ENCODE results near the gene POU5F2. TPM values are rescaled to one million over a fixed set of nuclear protein-coding genes. Genes with fewer than 3 reads are reported as not detected.

The POU5F2 gene, protein sequence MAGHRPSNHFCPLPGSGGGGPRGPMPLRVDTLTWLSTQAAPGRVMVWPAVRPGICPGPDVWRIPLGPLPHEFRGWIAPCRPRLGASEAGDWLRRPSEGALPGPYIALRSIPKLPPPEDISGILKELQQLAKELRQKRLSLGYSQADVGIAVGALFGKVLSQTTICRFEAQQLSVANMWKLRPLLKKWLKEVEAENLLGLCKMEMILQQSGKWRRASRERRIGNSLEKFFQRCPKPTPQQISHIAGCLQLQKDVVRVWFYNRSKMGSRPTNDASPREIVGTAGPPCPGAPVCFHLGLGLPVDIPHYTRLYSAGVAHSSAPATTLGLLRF
- under 1 TPM; 0.35 to 0.52 TPM for total RNA-seq

DNA sequence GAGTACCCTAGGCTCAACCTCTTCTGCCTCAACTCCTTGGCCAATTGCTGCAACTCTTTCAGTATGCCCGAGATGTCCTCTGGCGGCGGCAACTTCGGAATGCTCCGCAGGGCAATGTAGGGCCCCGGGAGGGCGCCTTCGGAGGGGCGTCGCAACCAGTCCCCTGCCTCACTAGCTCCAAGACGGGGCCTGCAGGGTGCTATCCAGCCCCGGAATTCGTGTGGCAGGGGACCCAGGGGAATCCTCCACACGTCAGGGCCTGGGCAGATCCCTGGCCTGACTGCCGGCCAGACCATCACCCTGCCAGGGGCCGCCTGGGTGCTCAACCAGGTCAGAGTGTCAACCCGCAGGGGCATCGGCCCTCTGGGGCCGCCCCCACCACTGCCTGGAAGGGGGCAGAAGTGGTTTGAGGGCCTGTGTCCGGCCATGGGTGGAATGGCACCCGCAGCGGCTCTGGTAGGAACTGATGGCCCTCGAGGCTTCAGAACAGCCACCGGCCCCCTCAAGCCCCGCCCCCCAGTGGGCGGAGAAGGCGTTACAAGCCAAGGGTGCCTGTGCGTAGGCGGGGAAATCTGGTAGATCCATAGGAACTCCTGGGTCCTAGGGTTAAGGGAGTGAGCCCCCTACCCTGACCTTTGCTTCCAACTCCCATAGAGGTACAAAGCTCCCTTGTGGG lies at the start of gene POU5F2:
Gene POU5F2, minus strand, starts transcription at position 465 of the 676 bp plus-strand sequence. Its CDS starts 37 bp downstream, at position 428.
- Histone ChIP-seq H3K4me3 (no peak within 1 kb of the TSS), H3K9me3 (no peaks in the 10 kb centered on the region), H3K27me3 (no peaks in the 10 kb centered on the region), H3K36me3 (no peaks in the 10 kb centered on the region), H3K4me1 (no peaks in the 10 kb centered on the region), H3K27ac (no peak within 1 kb of the TSS)
- TF ChIP-seq, protein P1, sequence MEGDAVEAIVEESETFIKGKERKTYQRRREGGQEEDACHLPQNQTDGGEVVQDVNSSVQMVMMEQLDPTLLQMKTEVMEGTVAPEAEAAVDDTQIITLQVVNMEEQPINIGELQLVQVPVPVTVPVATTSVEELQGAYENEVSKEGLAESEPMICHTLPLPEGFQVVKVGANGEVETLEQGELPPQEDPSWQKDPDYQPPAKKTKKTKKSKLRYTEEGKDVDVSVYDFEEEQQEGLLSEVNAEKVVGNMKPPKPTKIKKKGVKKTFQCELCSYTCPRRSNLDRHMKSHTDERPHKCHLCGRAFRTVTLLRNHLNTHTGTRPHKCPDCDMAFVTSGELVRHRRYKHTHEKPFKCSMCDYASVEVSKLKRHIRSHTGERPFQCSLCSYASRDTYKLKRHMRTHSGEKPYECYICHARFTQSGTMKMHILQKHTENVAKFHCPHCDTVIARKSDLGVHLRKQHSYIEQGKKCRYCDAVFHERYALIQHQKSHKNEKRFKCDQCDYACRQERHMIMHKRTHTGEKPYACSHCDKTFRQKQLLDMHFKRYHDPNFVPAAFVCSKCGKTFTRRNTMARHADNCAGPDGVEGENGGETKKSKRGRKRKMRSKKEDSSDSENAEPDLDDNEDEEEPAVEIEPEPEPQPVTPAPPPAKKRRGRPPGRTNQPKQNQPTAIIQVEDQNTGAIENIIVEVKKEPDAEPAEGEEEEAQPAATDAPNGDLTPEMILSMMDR (IDR thresholded peaks at IDR 0.05) = no peak
- DNase-seq (ENCODE audit: low spot score) = no peak

DNA sequence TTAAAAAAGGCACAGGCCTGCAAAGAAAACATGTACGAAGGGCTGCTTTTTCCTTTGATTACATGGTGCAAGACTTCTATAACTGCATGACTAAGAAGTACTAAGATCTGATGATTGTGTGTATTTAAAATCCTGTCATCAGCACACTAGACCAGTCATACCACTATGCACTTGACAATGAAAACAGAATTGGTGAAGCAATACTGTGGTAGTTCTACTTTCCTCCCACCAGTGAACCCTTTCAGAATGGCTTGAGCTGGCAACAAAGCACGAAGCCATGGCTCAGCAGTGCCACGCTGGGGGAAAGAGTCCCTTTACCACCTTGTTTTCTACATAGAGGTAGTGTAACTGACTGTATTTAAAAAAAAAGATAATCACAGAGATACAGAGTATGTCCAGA lies 49.0 kb upstream of the POU5F2 start:
- DNase-seq (ENCODE audit: low spot score) = no peak
- TF ChIP-seq, protein P1 (IDR thresholded peaks at IDR 0.05) = no peak
- no peaks in the 10 kb centered on the region for H3K36me3 ChIP-seq
- H3K4me1 ChIP-seq = no peaks in the 10 kb centered on the region
- no peak overlapping the region for H3K27ac ChIP-seq
- H3K9me3 ChIP-seq = no peaks in the 10 kb centered on the region
- no peaks in the 10 kb centered on the region for H3K27me3 ChIP-seq
- H3K4me3 ChIP-seq = no peak overlapping the region

DNA sequence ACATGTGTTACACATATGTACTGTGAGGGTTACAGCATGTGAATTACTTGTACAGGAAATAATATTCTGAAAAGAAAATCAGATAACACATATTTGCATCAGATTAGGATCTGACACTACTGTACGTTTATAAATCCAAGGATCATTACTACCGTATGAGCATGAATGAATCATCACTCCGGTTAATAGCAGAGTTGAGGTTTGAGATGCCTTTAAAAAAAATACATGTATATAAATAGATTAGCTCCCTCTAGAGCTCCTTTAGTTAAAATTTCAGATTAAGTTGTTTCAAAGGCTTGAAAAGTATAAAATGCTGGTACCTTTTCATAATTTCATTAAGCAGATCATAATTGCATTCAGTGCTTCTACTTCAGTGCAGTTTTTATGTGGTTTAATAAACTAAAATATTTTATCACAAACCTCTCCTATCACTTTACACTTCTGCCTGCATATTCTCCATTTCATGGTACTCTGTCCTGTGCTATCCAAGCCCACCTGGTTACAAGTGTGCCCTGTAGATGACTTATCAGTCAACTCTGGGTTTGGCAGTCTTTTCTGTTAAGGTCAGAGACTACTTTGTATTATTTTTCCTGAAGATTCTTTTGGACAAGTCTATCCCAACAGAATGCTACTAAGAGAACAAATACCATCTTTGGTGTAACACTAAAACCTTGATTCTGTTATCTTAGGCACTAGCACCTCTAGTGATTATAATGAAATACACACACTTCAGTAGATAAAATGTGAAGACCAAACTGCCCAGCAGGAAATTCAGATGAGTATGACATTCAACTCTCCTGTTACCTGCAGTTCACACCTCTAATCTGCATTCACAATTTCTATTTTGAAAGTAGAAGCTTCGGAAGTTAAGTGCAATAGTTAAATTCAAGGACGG lies 48.0 kb upstream of the POU5F2 start:
- H3K4me3 ChIP-seq = no peak overlapping the region
- DNase-seq (ENCODE audit: low spot score) = no peak
- no peak overlapping the region for H3K27ac ChIP-seq
- H3K9me3 ChIP-seq = no peaks in the 10 kb centered on the region
- TF ChIP-seq, protein P1 (IDR thresholded peaks at IDR 0.05) = no peak
- H3K27me3 ChIP-seq = no peaks in the 10 kb centered on the region
- H3K36me3 ChIP-seq = no peaks in the 10 kb centered on the region
- no peaks in the 10 kb centered on the region for H3K4me1 ChIP-seq

DNA sequence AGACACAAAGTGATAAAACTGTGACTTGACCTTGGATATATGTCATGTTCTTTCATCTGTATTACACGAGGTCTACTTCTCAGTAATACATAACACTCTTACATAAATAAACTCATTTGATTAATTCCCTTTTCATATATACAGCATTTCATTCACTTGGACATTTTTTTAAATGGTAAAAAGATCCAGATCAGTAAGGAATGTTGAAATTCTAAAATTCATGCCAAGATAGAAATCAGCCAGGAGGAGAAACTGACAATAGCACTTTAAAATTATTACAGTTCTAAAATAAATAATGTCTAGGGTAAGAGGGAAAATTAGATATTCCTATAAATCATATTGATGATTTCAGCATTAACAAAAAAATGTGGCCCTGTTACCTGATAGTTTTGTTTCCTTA lies 46.2 kb upstream of the POU5F2 start:
- no peaks in the 10 kb centered on the region for H3K4me1 ChIP-seq
- no peak for DNase-seq (ENCODE audit: low spot score)
- TF ChIP-seq, protein P1 (IDR thresholded peaks at IDR 0.05) = no peak
- H3K27me3 ChIP-seq = no peaks in the 10 kb centered on the region
- H3K4me3 ChIP-seq = no peak overlapping the region
- no peaks in the 10 kb centered on the region for H3K36me3 ChIP-seq
- H3K27ac ChIP-seq = no peak overlapping the region
- no peaks in the 10 kb centered on the region for H3K9me3 ChIP-seq

DNA sequence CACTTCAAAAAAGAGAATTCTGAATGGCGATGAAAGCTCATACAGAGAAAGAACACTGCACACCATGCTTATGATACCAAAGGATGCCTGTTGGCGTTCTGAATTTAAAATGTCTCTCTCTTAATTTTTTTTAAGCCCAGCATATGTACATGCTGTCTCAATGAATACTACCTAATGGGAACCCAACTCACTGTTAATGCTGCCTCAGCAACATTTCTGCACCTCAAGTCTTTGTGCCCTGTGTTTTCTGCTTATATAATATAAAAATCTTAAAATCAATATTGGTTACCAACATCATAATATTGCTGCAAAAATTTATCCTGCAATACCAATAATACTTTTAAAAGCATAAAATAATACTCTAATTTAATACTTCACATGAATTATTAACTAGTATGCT lies 44.1 kb upstream of the POU5F2 start:
- Histone ChIP-seq H3K4me1 (no peaks in the 10 kb centered on the region), H3K27me3 (no peaks in the 10 kb centered on the region), H3K9me3 (no peaks in the 10 kb centered on the region), H3K36me3 (no peaks in the 10 kb centered on the region), H3K4me3 (no peak overlapping the region), H3K27ac (no peak overlapping the region)
- DNase-seq (ENCODE audit: low spot score) = no peak
- TF ChIP-seq, protein P1 (IDR thresholded peaks at IDR 0.05) = no peak

Data from right atrium auricular region (tissue), 2 donors.